HT-29 (cell line): ENCODE results near the gene FAM204A. TPM values are rescaled to one million over a fixed set of nuclear protein-coding genes. Genes with fewer than 3 reads are reported as not detected.

Experiments
- DNase-seq: peaks from one replicate; pipeline ENCODE4 v3.0.0-alpha.2; 2015; ENCODE audit warnings: low spot score
- total RNA-seq: library from RNA; depleted of rRNA; stranded (reverse); fragments of >200 nt; shearing (Covaris generic); gene quantifications from 2 replicates; pipeline ENCODE4 v1.2.3, GENCODE V29; 2014

Gene FAM204A
- total RNA-seq, 1 experiment from 2014 or later, result 21.7 TPM

DNA sequence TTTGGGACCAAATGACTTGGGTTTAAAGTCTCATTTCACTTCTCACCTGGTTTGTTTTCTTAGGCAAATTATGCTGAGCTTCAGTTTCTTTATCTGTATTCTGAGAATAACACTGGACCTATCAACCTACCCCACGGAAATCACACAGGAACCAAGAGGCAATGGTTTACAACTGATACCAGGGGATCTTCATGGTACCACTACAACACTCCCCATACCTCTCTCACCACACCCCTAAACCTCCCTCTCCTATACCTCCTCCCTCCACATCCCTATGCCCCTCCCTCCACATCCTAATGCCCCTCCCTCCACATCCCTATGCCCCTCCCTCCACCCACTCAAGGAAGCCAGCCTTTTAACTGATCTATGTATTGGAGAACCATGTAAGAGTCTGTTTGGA lies 9.9 kb downstream of the FAM204A start:
- DNase-seq, result no peak

DNA sequence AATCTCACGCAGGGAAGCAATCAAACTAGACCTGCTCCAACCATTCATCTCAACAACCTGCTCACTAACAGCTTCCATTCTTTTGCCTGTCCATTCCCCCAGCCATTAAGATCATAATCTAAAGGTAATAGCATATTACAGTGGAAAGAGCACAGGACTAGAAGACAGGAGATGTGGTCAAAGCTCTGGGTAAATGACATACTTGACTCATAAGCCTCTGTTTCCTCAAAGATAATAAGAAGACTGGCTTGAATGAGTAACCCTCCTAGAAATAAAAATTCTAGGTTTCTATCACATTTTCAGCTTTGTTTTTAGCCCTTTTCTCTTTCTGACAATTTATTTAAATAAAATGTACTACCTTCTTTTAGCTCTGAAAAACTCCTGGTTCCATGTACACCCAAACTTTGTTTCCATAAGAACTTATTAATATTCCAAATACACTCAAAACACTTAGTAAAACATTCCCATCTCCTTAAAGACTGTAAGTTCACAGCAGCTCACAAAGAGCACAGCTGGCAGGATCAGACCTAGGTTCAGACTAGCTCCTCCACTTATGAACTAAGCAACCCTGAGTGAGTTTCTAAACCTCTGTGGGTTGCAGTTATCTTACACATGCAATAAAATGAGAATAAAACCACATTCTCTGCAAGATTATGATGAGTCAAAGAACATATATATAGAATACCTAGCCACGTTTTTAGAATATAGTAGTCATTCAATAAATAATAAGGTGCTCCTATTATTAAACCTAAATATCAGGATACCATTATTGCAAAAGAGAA lies 11.6 kb downstream of the FAM204A start:
- DNase-seq, result no peak

DNA sequence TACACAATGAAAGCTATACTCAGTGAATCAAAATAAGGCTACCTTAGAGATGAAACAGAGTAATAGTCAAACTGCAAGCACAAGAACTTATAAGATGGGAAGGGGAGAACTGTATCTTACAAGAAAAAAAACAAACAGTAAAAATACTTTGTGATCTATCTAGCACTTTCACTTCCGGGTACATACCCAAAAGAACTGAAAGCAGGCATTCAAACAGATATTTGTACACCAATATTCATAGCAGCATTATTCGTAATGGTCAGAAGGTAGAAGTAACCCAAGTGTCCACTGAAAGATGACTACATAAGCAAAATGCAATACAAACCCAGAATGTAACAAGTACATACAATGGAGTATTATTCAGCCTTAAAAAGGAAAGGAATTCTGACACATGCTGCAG lies 18.0 kb downstream of the FAM204A start:
- DNase-seq, result no peak

DNA sequence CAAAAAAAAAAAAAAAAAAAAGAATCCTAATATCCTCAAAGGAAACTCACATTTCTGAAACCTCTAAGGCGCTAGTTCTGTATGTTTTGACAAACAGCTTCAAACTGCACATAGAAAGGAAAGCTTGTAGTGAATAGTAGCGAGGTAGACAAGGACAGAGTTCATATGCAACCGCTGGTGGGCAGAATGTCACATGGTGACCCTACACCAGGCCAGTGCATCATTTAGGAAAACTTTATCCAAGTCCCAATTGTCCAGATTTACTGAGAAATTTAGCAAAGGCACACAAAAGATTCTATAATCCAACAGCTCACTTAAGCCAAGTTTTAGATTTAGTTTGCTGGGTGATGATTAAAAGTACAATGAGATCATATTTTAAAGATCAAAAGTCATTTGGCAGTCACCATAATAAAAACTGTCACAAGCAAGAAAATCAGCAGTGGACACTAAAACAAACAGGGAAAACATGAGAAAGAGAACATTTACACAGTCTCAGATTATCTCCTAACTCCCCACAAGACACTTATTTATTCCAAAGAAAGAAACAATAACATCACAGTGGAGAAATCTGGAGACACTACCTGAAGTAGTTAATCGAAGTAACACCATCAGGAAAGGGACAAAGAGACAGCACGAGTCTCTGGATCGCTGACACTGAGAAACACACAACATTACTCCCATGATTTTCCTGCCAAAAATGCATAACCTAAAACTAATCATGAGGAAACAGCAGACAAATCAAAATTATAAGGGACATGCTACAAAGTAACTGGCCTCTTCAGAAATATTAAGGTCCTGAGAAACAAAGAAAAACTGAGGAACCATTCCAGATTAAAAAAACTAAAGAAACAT lies 20.2 kb downstream of the FAM204A start:
- no peak for DNase-seq

DNA sequence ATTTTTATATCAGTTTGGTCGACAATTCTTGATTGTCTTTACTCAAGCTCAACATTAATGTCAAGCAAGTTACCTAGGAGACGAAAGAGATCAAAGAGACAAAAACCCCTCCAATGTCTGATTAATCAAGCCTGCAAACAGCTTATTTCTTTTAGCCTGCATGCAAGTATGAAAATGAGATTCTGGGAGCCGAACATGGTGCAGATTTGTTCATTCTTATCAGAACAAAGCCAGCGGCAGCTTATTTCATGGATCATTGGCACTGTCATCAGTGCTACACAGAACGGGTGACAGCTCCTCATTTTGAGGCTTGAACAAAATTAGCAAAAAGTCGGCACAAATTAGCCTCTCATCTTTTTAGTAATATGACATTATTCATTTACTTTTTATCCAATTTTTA lies 26.5 kb downstream of the FAM204A start:
- no peak for DNase-seq

DNA sequence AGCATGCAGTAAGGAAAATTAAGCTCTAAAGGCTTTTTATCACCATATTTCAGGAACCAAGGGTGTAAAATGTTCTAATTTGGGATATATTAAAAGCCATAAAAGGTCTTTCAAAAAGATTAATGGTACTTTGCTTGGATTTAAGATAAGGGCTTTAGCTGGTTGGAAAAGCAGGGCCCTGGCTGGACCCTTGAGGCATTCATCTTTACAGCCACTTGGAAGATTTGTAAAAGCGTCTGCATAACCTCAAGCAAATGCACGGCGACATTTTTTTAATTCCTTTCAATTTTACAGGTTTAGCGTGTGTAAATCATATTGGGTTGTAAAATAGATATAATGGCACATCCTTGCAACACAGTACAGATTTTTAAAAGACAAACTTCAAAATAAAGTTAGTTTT lies 27.2 kb downstream of the FAM204A start:
- no peak for DNase-seq

DNA sequence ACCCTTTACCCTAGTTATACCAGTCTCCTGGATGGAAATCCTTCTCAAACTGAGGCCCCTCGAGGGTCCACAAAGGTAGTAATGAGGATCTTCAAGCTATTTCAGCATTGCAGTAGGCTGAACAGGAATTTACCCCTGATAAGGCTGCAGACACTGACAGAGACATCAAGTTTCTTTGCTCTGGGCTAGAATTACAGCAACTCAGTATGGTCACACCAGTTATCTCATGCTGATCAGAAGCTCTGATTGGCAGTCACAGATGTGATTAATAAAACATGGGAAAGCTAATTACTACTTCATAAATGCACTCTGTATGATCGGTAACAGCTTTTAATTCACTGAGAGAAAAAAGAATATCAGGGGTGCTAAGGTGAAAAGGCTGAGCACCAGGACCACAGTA lies 30.6 kb downstream of the FAM204A start:
- no peak for DNase-seq

DNA sequence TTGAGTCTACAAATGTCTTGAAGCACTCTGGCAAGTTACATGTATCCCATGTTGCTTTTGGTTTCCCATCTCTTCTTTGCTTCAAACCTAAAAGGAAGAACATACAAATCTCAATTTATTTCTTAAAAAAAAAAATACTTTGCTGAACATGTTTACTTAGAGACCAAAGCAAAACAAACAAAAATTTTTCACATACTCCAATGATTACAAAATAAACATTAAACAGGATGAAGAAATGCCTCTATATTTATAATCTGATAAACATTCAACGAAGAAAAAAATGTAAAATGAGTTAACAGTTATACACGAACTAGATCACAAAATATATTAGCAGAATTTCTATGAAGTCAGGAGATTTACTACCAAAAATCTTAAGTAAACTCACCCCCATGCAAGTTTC lies 31.3 kb downstream of the FAM204A start:
- DNase-seq, result no peak

DNA sequence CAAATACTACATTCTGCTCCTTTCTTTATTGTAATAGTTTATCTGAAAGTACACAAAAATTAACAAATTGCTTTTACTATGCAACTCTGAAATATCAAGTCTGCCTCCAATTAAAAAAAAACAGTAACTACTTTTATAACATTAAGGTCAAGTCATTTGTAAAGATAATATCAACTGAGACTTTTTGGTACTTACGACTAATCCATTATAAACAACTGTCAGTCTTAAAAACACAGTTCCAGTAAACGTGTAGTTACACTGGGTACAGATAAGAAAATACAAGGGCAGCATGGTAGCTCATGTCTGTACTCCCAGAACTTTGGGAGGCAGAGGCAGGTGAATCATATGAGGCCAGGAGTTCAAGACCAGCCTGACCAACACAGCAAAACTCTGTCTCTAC lies 32.2 kb downstream of the FAM204A start:
- no peak for DNase-seq

DNA sequence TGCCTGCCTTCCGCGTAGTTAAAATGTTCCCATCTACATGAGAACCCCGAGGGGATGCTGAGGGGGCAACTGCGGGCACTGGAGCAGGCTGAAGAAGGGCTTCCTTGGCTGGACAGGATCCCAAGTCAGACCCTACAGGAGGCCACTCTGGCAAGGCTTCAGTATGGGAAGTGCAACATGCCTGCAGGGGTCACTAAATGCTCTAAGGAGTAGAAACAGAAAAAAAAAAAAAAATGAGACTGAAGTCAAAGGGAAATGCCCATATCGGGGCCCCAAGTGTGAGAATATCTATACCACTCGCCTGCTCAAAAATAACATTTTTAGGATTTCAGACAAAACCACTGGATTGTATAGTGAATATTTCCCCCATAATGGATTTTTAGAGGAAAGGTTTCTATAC lies 33.5 kb downstream of the FAM204A start:
- no peak for DNase-seq

DNA sequence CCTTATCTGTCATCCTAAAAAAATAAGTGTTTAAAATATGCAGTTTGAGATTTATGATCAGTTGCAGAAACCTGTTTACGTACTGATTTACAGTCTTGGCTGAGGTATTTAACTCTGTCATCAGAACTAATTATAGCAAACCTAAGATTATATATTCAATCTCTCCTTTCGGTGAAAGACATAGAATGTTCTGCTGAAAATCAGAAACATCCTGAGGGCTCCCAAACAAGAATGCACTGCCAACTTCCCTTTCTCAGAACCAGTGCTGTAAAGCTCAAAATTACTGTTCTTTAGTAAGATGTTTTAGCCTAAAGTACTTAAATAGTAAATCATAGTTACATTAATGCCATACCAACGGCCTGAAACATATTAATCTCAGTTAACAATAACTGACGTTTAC lies 34.3 kb downstream of the FAM204A start:
- no peak for DNase-seq

DNA sequence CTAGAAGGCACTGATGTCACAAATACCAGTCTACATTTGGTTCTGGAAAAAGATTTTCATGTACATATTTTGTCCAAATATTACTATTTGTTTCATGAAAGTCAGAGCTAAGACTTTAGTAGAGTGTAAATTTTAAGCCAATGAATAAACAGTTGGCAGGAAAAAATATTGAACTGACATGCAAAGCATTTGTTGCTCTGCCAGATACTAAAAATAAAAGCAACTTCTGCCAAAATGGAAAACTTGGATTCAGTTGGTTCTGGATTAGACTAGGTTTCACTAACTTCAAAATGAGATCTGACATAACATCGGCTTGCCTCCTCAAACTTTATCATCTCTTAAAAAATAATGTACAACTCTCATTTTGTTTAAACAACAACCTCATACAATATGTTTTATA lies 34.9 kb downstream of the FAM204A start:
- no peak for DNase-seq

DNA sequence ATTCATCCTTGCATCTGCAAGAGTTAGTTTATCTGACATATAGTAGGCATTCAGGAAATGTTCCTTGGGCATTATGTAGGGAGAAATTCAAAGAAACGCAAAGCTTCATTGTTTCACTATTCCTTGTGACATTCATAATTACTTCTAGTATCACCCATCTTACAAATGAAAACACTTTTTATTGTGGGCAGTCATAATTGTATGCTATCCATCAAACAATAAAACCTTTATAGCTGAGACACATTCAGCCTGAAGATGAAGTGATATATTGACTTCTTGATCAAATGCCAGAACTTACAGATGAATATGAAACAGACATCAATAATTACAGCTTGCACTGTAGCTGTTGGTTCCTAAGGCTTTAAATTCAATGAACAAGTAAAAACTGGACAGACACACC lies 36.4 kb downstream of the FAM204A start:
- DNase-seq, result no peak

DNA sequence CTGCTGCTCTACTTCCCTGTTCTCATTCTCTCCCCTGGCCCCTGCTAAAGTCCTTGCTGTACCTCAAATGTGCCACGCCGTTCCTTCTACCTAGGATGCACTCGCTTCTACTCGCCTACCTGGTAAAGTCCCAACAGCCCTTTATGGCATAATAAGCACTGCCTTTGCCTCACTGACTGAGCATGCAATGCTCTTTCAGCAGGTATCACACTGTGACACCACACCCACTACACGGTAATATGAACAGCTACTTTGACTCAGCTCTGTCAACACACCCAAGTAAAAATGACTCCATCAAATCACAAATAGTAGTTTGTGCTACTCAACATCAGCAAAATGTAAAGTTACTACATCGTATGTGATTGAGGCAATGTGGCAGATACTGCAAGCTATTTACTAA lies 37.6 kb downstream of the FAM204A start:
- DNase-seq, result no peak

DNA sequence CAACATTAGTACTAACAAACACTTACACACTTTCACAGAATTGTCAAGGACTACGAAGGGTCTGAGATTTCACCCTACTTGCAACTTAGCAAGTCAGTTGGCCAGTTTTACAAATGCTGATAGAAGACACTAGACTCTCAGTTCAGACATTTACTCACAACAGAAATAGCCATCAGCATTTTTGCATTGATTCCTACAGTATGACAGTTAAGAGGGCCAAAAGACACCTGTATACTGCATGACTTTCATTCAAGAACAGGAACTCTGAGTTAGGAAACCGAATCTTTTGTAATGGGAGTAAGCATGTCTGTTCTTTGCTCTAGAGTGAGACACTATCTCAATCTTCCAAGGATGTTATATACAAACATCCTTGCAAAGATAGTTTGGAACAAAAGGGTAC lies 40.9 kb downstream of the FAM204A start:
- DNase-seq, result no peak

DNA sequence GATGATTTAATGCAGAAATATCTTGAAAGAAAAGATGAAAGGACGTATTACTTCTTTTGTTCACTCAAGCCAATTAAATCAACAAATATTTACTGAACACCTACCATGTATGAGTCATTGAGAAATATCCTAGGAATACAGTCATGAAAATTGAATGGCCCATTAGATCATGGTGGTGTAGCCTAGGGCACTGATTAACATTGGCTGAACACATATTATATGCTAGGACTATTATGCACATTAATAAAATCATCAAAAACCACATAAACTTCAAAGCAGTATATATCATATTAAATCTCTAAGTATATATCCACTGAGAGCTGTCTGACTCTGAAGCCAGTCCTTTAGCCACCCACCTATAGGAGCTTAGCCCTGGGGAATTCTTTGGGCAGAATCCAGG lies 41.8 kb downstream of the FAM204A start:
- no peak for DNase-seq

DNA sequence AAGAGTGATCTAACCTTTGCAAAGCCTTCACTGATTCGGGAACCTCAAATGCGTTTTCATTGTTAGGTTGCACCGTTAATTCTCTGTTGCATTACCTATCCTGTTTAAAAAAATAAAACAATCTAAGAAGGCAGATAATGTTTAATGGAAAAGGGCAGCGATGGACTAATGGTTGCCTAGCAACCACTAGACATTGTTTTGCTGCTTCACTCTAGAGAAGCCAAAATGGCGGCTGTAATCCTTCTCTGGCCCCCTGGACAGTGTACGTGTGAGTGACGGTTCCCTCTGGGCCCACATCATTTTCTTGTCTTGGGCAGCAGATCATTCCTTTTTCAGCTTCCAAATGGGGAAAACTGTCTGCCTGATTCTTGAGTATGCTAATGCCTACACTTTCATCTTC lies 43.3 kb downstream of the FAM204A start:
- DNase-seq, result no peak

DNA sequence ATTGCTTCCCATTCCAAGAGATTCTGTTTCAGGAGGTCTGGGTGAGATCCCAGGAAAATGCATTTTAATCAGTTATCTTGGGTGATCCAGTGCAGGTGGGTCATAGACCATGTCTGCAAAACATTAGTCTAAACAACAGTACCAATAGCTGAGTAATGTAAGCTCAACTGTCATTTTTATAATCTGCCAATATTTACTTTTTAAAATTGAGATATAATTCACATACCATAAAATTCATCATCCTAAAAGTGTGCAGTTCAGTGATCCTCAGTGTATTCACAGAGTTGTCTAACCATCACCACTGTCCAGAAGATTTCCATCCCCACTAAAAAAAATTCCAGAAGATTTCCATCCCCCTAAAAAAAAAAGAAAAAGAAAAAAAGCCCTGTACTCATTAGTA lies 51.0 kb downstream of the FAM204A start:
- no peak for DNase-seq

DNA sequence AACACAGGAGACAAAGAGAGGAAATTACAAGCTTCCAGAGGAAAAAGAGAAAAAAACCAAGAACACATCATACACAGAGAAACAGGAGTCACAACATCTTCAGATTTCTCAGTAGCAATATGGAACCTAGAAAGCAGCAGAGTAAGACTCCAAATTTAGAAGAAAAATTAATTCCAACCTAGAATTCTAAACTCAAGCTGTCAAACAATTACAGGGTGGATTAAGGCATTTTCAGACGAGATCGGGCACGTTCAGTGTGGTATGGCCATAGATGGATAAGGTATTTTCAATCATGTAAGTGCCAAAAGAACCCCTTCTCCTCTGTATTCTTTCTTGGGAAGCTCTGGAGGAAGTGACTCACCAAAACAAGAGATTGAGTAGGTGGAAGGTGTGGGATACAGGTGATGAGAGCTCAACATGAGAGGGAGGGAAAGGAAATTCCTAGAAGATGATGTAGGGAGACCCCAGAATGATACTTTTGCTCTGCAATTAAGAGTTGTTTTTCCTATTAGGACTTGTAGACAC lies 51.6 kb downstream of the FAM204A start:
- no peak for DNase-seq

DNA sequence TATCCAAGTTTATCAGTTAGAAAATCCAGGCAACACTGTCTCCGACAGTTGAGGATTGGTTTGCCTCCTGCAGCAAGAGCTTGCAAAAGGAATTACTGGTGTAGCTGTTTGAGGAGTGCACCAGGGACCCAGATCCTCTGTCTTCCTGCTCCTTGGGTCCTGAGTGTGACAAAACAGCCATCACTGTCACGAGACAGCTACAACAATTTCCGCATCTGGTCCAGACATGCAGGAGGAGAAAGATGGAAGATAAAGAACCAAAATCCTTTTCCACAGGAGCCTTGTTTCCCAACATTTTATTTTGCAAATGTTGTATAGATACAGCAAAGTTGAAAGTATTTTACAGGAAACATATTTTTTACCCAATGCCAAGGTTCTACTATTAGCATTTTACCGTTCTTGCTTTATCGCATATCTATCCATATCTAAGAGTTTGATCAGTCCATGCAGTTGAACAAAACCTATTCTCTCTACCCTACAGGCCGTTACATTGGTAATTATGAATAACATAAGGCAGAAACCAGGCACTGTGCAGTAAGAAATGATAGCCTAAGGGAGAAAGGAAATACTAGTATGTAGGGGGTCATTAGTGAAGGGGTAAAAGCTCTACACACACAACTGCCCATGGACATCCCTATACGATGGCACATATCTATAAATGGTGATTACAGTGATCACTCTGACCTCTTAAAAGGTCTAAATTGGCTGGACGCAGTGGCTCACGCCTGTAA lies 54.9 kb downstream of the FAM204A start:
- DNase-seq, result no peak

DNA sequence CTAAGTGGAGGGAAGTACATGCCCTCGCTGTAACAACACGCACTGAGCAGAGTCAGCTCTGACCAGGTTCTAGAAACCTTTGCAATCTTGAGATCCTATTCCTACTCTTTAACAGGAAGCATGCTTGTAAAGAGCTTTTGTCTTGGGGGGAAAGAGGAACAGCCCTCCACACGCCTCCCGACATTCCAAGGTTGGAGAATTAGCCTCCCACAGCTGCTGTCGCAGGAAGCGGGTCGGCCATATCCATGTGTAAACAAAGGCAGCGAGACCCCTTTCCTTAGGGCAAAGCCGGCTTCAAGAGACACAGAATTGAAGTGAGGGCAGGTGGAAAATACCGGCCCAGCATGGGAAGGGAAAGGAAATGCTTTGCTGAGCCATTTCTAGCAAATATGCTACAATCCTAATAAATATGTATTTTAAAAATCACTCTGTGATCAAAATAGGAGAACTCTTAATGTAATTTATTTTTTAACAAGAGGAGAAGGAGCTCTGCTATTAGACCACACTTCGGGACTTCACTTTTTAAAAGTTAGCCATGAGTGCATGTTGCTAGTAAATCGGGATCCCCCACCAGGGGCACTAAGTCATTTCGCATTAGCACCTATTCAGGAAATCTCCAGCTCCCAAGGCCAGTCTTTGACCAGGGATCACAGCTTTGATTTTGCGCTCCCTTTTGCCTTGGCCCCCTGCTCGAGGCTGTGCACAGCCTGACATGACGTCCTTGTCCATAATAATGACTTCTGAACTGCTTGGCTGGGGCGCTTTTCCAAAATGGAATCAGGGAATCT lies 55.9 kb downstream of the FAM204A start:
- no peak for DNase-seq
